Smooth muscle cell (in vitro differentiated cells): Measurements from ENCODE around the gene E4F1. TPM values are rescaled to one million over a fixed set of nuclear protein-coding genes. Genes with fewer than 3 reads are reported as not detected.

Experiments
- DNase-seq: peaks from one replicate; lab custom pipeline; 2025; ENCODE audit not compliant: unreplicated experiment; lab: John Stamatoyannopoulos, UW
- H2AFZ ChIP-seq: fragments of 200-600 bp; sonication (generic); 2 replicates; pipeline ENCODE4 v1.6.0; 2016; ENCODE audit warnings: antibody characterized with exemption, low read depth, mild to moderate bottlenecking
- H3F3A ChIP-seq: fragments of 200-600 bp; sonication (generic); 2 replicates; pipeline ENCODE4 v1.6.0; 2017; ENCODE audit warnings: antibody characterized with exemption, low read depth
- H3K27ac ChIP-seq: fragments of 200-600 bp; sonication (generic); 2 replicates; pipeline ENCODE4 v1.5.1; 2016; ENCODE audit warnings: low read depth, mild to moderate bottlenecking
- H3K27me3 ChIP-seq: fragments of 200-600 bp; sonication (generic); 2 replicates; pipeline ENCODE4 v1.6.1; 2016; ENCODE audit warnings: low read depth, mild to moderate bottlenecking
- H3K36me3 ChIP-seq: fragments of 200-600 bp; sonication (generic); 2 replicates; pipeline ENCODE4 v1.5.1; 2016; ENCODE audit warnings: low read depth
- H3K4me1 ChIP-seq: fragments of 200-600 bp; sonication (generic); 2 replicates; pipeline ENCODE4 v1.5.1; 2016; ENCODE audit warnings: low read depth
- H3K4me2 ChIP-seq: fragments of 200-600 bp; sonication (generic); 2 replicates; pipeline ENCODE4 v1.6.0; 2016; ENCODE audit warnings: mild to moderate bottlenecking
- H3K4me3 ChIP-seq: fragments of 200-600 bp; sonication (generic); 2 replicates; pipeline ENCODE4 v1.5.1; 2016; ENCODE audit warnings: mild to moderate bottlenecking
- H3K79me2 ChIP-seq: fragments of 200-600 bp; sonication (generic); 2 replicates; pipeline ENCODE4 v1.6.0; 2016; ENCODE audit warnings: low read depth, mild to moderate bottlenecking
- H3K9ac ChIP-seq: fragments of 200-600 bp; sonication (generic); 2 replicates; pipeline ENCODE4 v1.6.0; 2016; ENCODE audit warnings: low read depth
- H3K9me3 ChIP-seq: fragments of 200-600 bp; sonication (generic); replicated peaks from 2 replicates; pipeline ENCODE4 v1.5.1; 2016; ENCODE audit warnings: low read depth
- H4K20me1 ChIP-seq: fragments of 200-600 bp; sonication (generic); 2 replicates; pipeline ENCODE4 v1.6.0; 2016; ENCODE audit warnings: low read depth
- CTCF ChIP-seq: fragments of 200-600 bp; sonication (generic); IDR thresholded peaks from 2 replicates; pipeline ENCODE4 v1.5.1; 2017; ENCODE audit warnings: borderline replicate concordance, mild to moderate bottlenecking, antibody characterized with exemption; ENCODE audit not compliant: insufficient read depth, poor library complexity, severe bottlenecking
- WGBS: methylation state at CpG from one replicate; pipeline ENCODE4 v1.1.7; 2016; ENCODE audit warnings: low lambda C conversion rate; 5-methylcytosine and 5-hydroxymethylcytosine counted together
- polyA plus RNA-seq: library from polyadenylated mRNA; unstranded; fragments of >200 nt; fragmentation: Nextera tagmentation; extraction: Ambion mirVana; gene quantifications from 2 replicates; pipeline ENCODE4 v1.2.1, GENCODE V29; 2016
- total RNA-seq: library from RNA; depleted of rRNA; stranded (reverse); fragments of >200 nt; gene quantifications from 2 replicates; pipeline ENCODE4 v1.2.3, GENCODE V29; 2014

E4F1 gene
- total and polyA plus RNA-seq, 2 experiments from 2014 or later = 12.1 to 22.4 TPM

- no peaks in the 10 kb centered on the region for H3F3A ChIP-seq
- no peaks in the 10 kb centered on the region for H3K36me3 ChIP-seq
- no peaks in the 10 kb centered on the region for H3K9me3 ChIP-seq
- H3K79me2 ChIP-seq = no peaks in the 10 kb centered on the region
- H2AFZ ChIP-seq = no peak overlapping the region
- no peak overlapping the region for H3K9ac ChIP-seq
- H3K4me2 ChIP-seq = no peak overlapping the region
- no peaks in the 10 kb centered on the region for H4K20me1 ChIP-seq
- no peak for TF ChIP-seq CTCF
- H3K27ac ChIP-seq = no peak overlapping the region
- no peaks in the 10 kb centered on the region for H3K4me1 ChIP-seq
- H3K27me3 ChIP-seq = peaks cover 13% of the 10 kb centered on the region
- DNase-seq = no peak
- no peak overlapping the region for H3K4me3 ChIP-seq
- WGBS = 89% methylated on average over 22 of the region's 25 CpGs
Measured at GRCh38 chr16:2190659-2191445, 32.5 kb upstream of the E4F1 start.

GRCh38 chr16:2191446-2191706, 32.0 kb upstream of the E4F1 start:
- H3K79me2 ChIP-seq = no peaks in the 10 kb centered on the region
- H3K4me3 ChIP-seq = no peak overlapping the region
- H3K27me3 ChIP-seq = peaks cover 16% of the 10 kb centered on the region
- WGBS = 91% methylated on average over 11 of the region's 11 CpGs
- H3K4me1 ChIP-seq = no peaks in the 10 kb centered on the region
- no peak overlapping the region for H2AFZ ChIP-seq
- no peak overlapping the region for H3K4me2 ChIP-seq
- H4K20me1 ChIP-seq = no peaks in the 10 kb centered on the region
- no peak for TF ChIP-seq CTCF
- H3K27ac ChIP-seq = no peak overlapping the region
- no peaks in the 10 kb centered on the region for H3F3A ChIP-seq
- DNase-seq = no peak
- H3K9me3 ChIP-seq = no peaks in the 10 kb centered on the region
- H3K9ac ChIP-seq = no peak overlapping the region
- H3K36me3 ChIP-seq = no peaks in the 10 kb centered on the region

GRCh38 chr16:2194166-2194834, 29.1 kb upstream of the E4F1 start:
- no peak for DNase-seq

More at GRCh38 chr16:2194166-2194834, 29.1 kb upstream of the E4F1 start:
- no peak overlapping the region for H3K9ac ChIP-seq
- TF ChIP-seq CTCF = no peak
- H4K20me1 ChIP-seq = no peaks in the 10 kb centered on the region
- no peaks in the 10 kb centered on the region for H3K79me2 ChIP-seq
- no peak overlapping the region for H3K4me2 ChIP-seq
- H3K27ac ChIP-seq = no peak overlapping the region
- H3K4me1 ChIP-seq = no peaks in the 10 kb centered on the region
- no peaks in the 10 kb centered on the region for H3F3A ChIP-seq
- H3K9me3 ChIP-seq = no peaks in the 10 kb centered on the region
- 78% methylated on average over 16 of the region's 16 CpGs for WGBS
- H3K27me3 ChIP-seq = peaks cover 43% of the 10 kb centered on the region
- no peak overlapping the region for H3K4me3 ChIP-seq
- no peaks in the 10 kb centered on the region for H3K36me3 ChIP-seq
- H2AFZ ChIP-seq = no peak overlapping the region
